HG02678 (cell line): ENCODE results near the gene STXBP3.

Source experiments
- ATAC-seq: cut with Tn5 transposase; IDR thresholded peaks from one replicate; pipeline ENCODE4 v1.9.1; 2021; ENCODE audit warnings: mild to moderate bottlenecking, moderate library complexity; ENCODE audit not compliant: unreplicated experiment

The STXBP3 gene

GRCh38 chr1:108801101-108801500 lies 54.6 kb downstream of the STXBP3 start:
- no peak for ATAC-seq

GRCh38 chr1:108803548-108803947 lies 57.1 kb downstream of the STXBP3 start:
- no peak for ATAC-seq

GRCh38 chr1:108808438-108808837 lies 62.0 kb downstream of the STXBP3 start:
- ATAC-seq: no peak

- no peak for ATAC-seq
Measured at GRCh38 chr1:108811611-108812010, 65.1 kb downstream of the STXBP3 start.

GRCh38 chr1:108813326-108813725 lies 66.9 kb downstream of the STXBP3 start:
- no peak for ATAC-seq

GRCh38 chr1:108814343-108815125 lies 68.1 kb downstream of the STXBP3 start:
- no peak for ATAC-seq

- no peak for ATAC-seq
Measured at GRCh38 chr1:108815566-108815965, 69.1 kb downstream of the STXBP3 start.

GRCh38 chr1:108816049-108816893 lies 69.8 kb downstream of the STXBP3 start:
- ATAC-seq: no peak

GRCh38 chr1:108817016-108817415 lies 70.5 kb downstream of the STXBP3 start:
- no peak for ATAC-seq

- no peak for ATAC-seq
Measured at GRCh38 chr1:108817811-108818210, 71.3 kb downstream of the STXBP3 start.

GRCh38 chr1:108819878-108820277 lies 73.4 kb downstream of the STXBP3 start:
- no peak for ATAC-seq

- no peak for ATAC-seq
Measured at GRCh38 chr1:108823632-108824031, 77.2 kb downstream of the STXBP3 start.

- no peak for ATAC-seq
Measured at GRCh38 chr1:108824051-108824450, 77.6 kb downstream of the STXBP3 start.

GRCh38 chr1:108826081-108826635 lies 79.7 kb downstream of the STXBP3 start:
- ATAC-seq: no peak

GRCh38 chr1:108828074-108828961 lies 81.8 kb downstream of the STXBP3 start:
- peak; percentile 47 for ATAC-seq

- ATAC-seq: no peak
Measured at GRCh38 chr1:108829498-108829916, 83.0 kb downstream of the STXBP3 start.

GRCh38 chr1:108830119-108831008 lies 83.9 kb downstream of the STXBP3 start:
- no peak for ATAC-seq

GRCh38 chr1:108831225-108831624 lies 84.8 kb downstream of the STXBP3 start:
- no peak for ATAC-seq

GRCh38 chr1:108832929-108833328 lies 86.5 kb downstream of the STXBP3 start:
- no peak for ATAC-seq

GRCh38 chr1:108841703-108842102 lies 95.2 kb downstream of the STXBP3 start:
- no peak for ATAC-seq
